Neural progenitor cell (in vitro differentiated cells): Measurements from ENCODE around the gene ANKDD1A. TPM values are rescaled to one million over a fixed set of nuclear protein-coding genes. Genes with fewer than 3 reads are reported as not detected.

Experiments used
- DNase-seq: peaks from one replicate; pipeline ENCODE4 v3.0.0-alpha.2; 2016; ENCODE audit warnings: low spot score
- H2AFZ ChIP-seq: fragments of 200-600 bp; sonication (generic); replicated peaks from 2 replicates; pipeline ENCODE4 v1.6.1; 2016; ENCODE audit warnings: antibody characterized with exemption
- H3F3A ChIP-seq: fragments of 200-600 bp; sonication (generic); 2 replicates; pipeline ENCODE4 v1.6.1; 2016; ENCODE audit warnings: antibody characterized with exemption, low read depth
- H3K27ac ChIP-seq: fragments of 200-600 bp; sonication (generic); 2 replicates; pipeline ENCODE4 v1.5.1; 2016; ENCODE audit warnings: mild to moderate bottlenecking
- H3K27me3 ChIP-seq: fragments of 200-600 bp; sonication (generic); 2 replicates; pipeline ENCODE4 v1.6.1; 2016; ENCODE audit warnings: mild to moderate bottlenecking, moderate library complexity
- H3K36me3 ChIP-seq: fragments of 200-600 bp; sonication (generic); 2 replicates; pipeline ENCODE4 v1.5.1; 2016
- H3K4me1 ChIP-seq: fragments of 200-600 bp; sonication (generic); 2 replicates; pipeline ENCODE4 v1.6.1; 2016; ENCODE audit warnings: mixed run types
- H3K4me2 ChIP-seq: fragments of 200-600 bp; sonication (generic); 2 replicates; pipeline ENCODE4 v1.6.1; 2016
- H3K4me3 ChIP-seq: fragments of 200-600 bp; sonication (generic); 2 replicates; pipeline ENCODE4 v1.5.1; 2016
- H3K79me2 ChIP-seq: fragments of 200-600 bp; sonication (generic); 2 replicates; pipeline ENCODE4 v1.6.1; 2016; ENCODE audit warnings: low read depth
- H3K9ac ChIP-seq: fragments of 200-600 bp; sonication (generic); 2 replicates; pipeline ENCODE4 v1.6.1; 2016
- H3K9me3 ChIP-seq: fragments of 200-600 bp; sonication (generic); 2 replicates; pipeline ENCODE4 v1.5.1; 2016; ENCODE audit warnings: low read depth
- H4K20me1 ChIP-seq: fragments of 200-600 bp; sonication (generic); 2 replicates; pipeline ENCODE4 v1.6.1; 2016; ENCODE audit warnings: low read depth
- H3K27ac Mint-ChIP-seq: 3 replicates; pipeline ENCODE4 v1.8.0; 2021; ENCODE audit warnings: mixed read lengths
- H3K27me3 Mint-ChIP-seq: 2 replicates; pipeline ENCODE4 v1.8.0; 2022; ENCODE audit warnings: low read depth, mild to moderate bottlenecking, inconsistent platforms, moderate library complexity, mixed read lengths; ENCODE audit not compliant: insufficient read depth
- H3K36me3 Mint-ChIP-seq: 3 replicates; pipeline ENCODE4 v1.8.0; 2021; ENCODE audit warnings: mixed read lengths
- H3K4me1 Mint-ChIP-seq: 3 replicates; pipeline ENCODE4 v1.8.0; 2021; ENCODE audit warnings: mixed read lengths
- H3K4me3 Mint-ChIP-seq: 3 replicates; pipeline ENCODE4 v1.8.0; 2021; ENCODE audit warnings: mild to moderate bottlenecking, moderate library complexity, mixed read lengths
- H3K9me3 Mint-ChIP-seq: 3 replicates; pipeline ENCODE4 v1.8.0; 2020; ENCODE audit warnings: mixed read lengths
- CTCF ChIP-seq: fragments of 200-600 bp; sonication (generic); IDR thresholded peaks from 2 replicates; pipeline ENCODE4 v1.5.1; 2017; ENCODE audit warnings: antibody characterized with exemption, mild to moderate bottlenecking
- EZH2 ChIP-seq: fragments of 200-600 bp; sonication (generic); IDR thresholded peaks from 2 replicates; pipeline ENCODE4 v1.6.1; 2017; ENCODE audit warnings: antibody characterized with exemption, mild to moderate bottlenecking, moderate library complexity
- EZH2phosphoT487 ChIP-seq: fragments of 200-600 bp; sonication (generic); IDR thresholded peaks from 2 replicates; pipeline ENCODE4 v1.6.1; 2017; ENCODE audit warnings: antibody characterized with exemption
- total RNA-seq: library from RNA; depleted of rRNA; stranded (reverse); fragments of >200 nt; gene quantifications from 2 replicates; pipeline ENCODE4 v1.2.3, GENCODE V29; 2015; ENCODE audit warnings: low replicate concordance

ANKDD1A gene
- total RNA-seq, 1 donor from 2014 or later: 6.1 TPM

GRCh38 chr15:64903326-64903950 is 8.3 kb upstream of the ANKDD1A start:
- H3K9me3 Mint-ChIP-seq: peaks cover 22% of the 10 kb centered on the region
- TF ChIP-seq CTCF: no peak
- no peak for TF ChIP-seq EZH2
- TF ChIP-seq EZH2phosphoT487: no peak
- H3K36me3 Mint-ChIP-seq: peaks cover 3% of the 10 kb centered on the region

GRCh38 chr15:64904189-64904588 is 7.5 kb upstream of the ANKDD1A start:
- peaks cover 15% of the 10 kb centered on the region for H3F3A ChIP-seq
- no peak for DNase-seq
- TF ChIP-seq EZH2phosphoT487: no peak

More at GRCh38 chr15:64903326-64903950, 8.3 kb upstream of the ANKDD1A start:
- H3K79me2 ChIP-seq: no peaks in the 10 kb centered on the region
- DNase-seq: no peak
- H3K9me3 ChIP-seq: no peaks in the 10 kb centered on the region
- no peaks in the 10 kb centered on the region for H4K20me1 ChIP-seq
- Mint-ChIP-seq H3K27ac (no peak overlapping the region), H3K4me1 (peaks cover 7% of the 10 kb centered on the region), H3K27me3 (peaks cover 2% of the 10 kb centered on the region), H3K4me3 (no peak overlapping the region)
- no peaks in the 10 kb centered on the region for H3K36me3 ChIP-seq
- no peak overlapping the region for H3K27ac ChIP-seq
- H3K4me1 ChIP-seq: peaks cover 4% of the 10 kb centered on the region
- no peaks in the 10 kb centered on the region for H3K27me3 ChIP-seq
- H3K4me2 ChIP-seq: no peak overlapping the region
- H3K4me3 ChIP-seq: no peak overlapping the region
- H3K9ac ChIP-seq: no peak overlapping the region
- H3F3A ChIP-seq: peaks cover 15% of the 10 kb centered on the region
- H2AFZ ChIP-seq: no peak overlapping the region

DNA sequence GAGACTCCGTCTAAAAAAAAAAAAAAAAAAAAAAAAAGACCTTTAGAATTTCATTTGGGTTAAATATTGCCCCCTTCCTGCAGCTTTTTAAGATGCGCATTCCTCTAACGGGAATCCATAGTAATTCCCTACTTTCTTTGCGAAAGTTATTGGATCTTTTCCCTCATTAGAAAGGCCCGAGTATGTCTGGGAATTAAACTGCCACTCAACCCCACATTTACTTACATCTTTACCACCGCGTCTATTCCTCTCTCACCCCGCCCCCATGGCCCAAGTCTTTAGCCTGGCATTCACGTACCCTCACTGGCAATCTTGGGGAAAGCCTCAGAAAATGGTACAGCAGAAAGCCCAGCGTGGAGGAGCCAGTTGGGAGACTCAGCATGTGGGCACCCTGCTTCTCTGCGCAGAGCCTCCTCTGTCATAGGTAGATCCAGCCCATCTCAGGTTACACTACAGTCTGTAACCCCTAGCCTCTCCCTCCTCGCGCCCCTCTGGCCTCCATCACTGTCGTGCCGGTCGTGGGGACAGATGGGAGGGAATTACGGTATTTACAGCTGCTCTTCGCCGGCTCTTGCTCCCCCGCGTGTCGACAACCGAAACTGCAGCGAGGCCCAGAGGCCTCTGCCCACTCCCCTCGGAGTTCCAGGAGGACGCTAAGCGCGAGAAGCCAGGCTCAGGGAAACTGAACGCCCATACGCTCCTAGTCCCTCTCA is 6.4 kb upstream of the ANKDD1A start:
- Histone ChIP-seq H3K9ac (no peak overlapping the region), H3F3A (peaks cover 15% of the 10 kb centered on the region), H3K36me3 (no peaks in the 10 kb centered on the region), H4K20me1 (no peaks in the 10 kb centered on the region), H3K27me3 (peaks cover 6% of the 10 kb centered on the region), H3K4me3 (peak overlapping the region; percentile 32), H3K9me3 (no peaks in the 10 kb centered on the region), H3K79me2 (no peaks in the 10 kb centered on the region), H3K4me2 (peak overlapping the region; percentile 67), H3K27ac (no peak overlapping the region), H3K4me1 (no peaks in the 10 kb centered on the region), H2AFZ (peak overlapping the region; percentile 28)
- Mint-ChIP-seq H3K4me1 (peaks cover 7% of the 10 kb centered on the region), H3K27ac (peak overlapping the region; percentile 3), H3K27me3 (no peaks in the 10 kb centered on the region), H3K4me3 (peak overlapping the region; percentile 13), H3K9me3 (peaks cover 20% of the 10 kb centered on the region), H3K36me3 (peaks cover 3% of the 10 kb centered on the region)
- peak; percentile 92 for DNase-seq
- TF ChIP-seq CTCF: peak; percentile 65
- TF ChIP-seq EZH2phosphoT487: no peak

More at GRCh38 chr15:64904189-64904588, 7.5 kb upstream of the ANKDD1A start:
- H3K4me1 ChIP-seq: no peaks in the 10 kb centered on the region
- H3K4me3 ChIP-seq: no peak overlapping the region
- Mint-ChIP-seq H3K4me1 (peaks cover 7% of the 10 kb centered on the region), H3K36me3 (peaks cover 3% of the 10 kb centered on the region), H3K27ac (no peak overlapping the region), H3K4me3 (no peak overlapping the region), H3K27me3 (peaks cover under 1% of the 10 kb centered on the region), H3K9me3 (peaks cover 22% of the 10 kb centered on the region)
- H2AFZ ChIP-seq: no peak overlapping the region
- no peaks in the 10 kb centered on the region for H3K36me3 ChIP-seq
- H3K27me3 ChIP-seq: no peaks in the 10 kb centered on the region
- H3K9me3 ChIP-seq: no peaks in the 10 kb centered on the region
- no peaks in the 10 kb centered on the region for H3K79me2 ChIP-seq
- H3K4me2 ChIP-seq: no peak overlapping the region
- H3K9ac ChIP-seq: no peak overlapping the region
- no peaks in the 10 kb centered on the region for H4K20me1 ChIP-seq
- H3K27ac ChIP-seq: no peak overlapping the region

- Histone ChIP-seq H3K9me3 (no peaks in the 10 kb centered on the region), H3K4me3 (peak overlapping the region; percentile 32), H2AFZ (no peak overlapping the region), H3K9ac (no peak overlapping the region), H3K27me3 (peaks cover 12% of the 10 kb centered on the region), H3K27ac (no peak overlapping the region), H3K4me2 (no peak overlapping the region), H3K36me3 (no peaks in the 10 kb centered on the region), H3K4me1 (no peaks in the 10 kb centered on the region), H3K79me2 (no peaks in the 10 kb centered on the region), H3F3A (peaks cover 15% of the 10 kb centered on the region), H4K20me1 (no peaks in the 10 kb centered on the region)
- Mint-ChIP-seq H3K4me1 (peaks cover 10% of the 10 kb centered on the region), H3K27me3 (peaks cover 3% of the 10 kb centered on the region), H3K36me3 (peaks cover 3% of the 10 kb centered on the region), H3K27ac (no peak overlapping the region), H3K9me3 (peaks cover 16% of the 10 kb centered on the region), H3K4me3 (peak overlapping the region; percentile 13)
- DNase-seq: no peak
- TF ChIP-seq EZH2phosphoT487 (no peak), CTCF (no peak), EZH2 (no peak)
Measured at GRCh38 chr15:64905941-64906340, 5.8 kb upstream of the ANKDD1A start.
